ENCODE data around the gene MAN2A2. TPM values are rescaled to one million over a fixed set of nuclear protein-coding genes. Genes with fewer than 3 reads are reported as not detected.

Gene MAN2A2
- total RNA-seq, 3 donors from 2014 or later, result 38.2 to 58.0 (median 56.9) TPM

- Histone ChIP-seq H3K4me3 (peak overlapping the region; percentile 80 to 86 (median 84)), H3K36me3 (peaks cover 6% of the 10 kb centered on the region), H3K27ac (peak overlapping the region; percentile 88 to 93), H3K4me1 (peaks cover 0 to 11% of the 10 kb centered on the region in 2 donors), H3K27me3 (no peaks in the 10 kb centered on the region), H3K9me3 (no peaks in the 10 kb centered on the region)
- TF ChIP-seq POLR2AphosphoS5 (IDR thresholded peaks at IDR 0.05), result no peak
- TF ChIP-seq, protein P1, sequence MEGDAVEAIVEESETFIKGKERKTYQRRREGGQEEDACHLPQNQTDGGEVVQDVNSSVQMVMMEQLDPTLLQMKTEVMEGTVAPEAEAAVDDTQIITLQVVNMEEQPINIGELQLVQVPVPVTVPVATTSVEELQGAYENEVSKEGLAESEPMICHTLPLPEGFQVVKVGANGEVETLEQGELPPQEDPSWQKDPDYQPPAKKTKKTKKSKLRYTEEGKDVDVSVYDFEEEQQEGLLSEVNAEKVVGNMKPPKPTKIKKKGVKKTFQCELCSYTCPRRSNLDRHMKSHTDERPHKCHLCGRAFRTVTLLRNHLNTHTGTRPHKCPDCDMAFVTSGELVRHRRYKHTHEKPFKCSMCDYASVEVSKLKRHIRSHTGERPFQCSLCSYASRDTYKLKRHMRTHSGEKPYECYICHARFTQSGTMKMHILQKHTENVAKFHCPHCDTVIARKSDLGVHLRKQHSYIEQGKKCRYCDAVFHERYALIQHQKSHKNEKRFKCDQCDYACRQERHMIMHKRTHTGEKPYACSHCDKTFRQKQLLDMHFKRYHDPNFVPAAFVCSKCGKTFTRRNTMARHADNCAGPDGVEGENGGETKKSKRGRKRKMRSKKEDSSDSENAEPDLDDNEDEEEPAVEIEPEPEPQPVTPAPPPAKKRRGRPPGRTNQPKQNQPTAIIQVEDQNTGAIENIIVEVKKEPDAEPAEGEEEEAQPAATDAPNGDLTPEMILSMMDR (IDR thresholded peaks at IDR 0.05), result no peak
- TF ChIP-seq POLR2A (IDR thresholded peaks at IDR 0.05), result no peak
- DNase-seq (ENCODE audit: low spot score in 2 of 2), result no peak
- intact Hi-C loops (cut with DNase I; ENCODE audit: low total_unique reads), result no loop called here
These were observed 833 bp downstream of the MAN2A2 start for GRCh38 chr15:90903733-90904536.

GRCh38 chr15:90904746-90905145 is 1.6 kb downstream of the MAN2A2 start:
- Histone ChIP-seq H3K4me3 (no peak overlapping the region), H3K27me3 (no peaks in the 10 kb centered on the region), H3K4me1 (peaks cover 0 to 11% of the 10 kb centered on the region in 2 donors), H3K9me3 (no peaks in the 10 kb centered on the region), H3K36me3 (peaks cover 6% of the 10 kb centered on the region), H3K27ac (no peak overlapping the region)
- intact Hi-C loops (cut with DNase I; ENCODE audit: low total_unique reads), result no loop called here
- no peak for DNase-seq (ENCODE audit: low spot score in 2 of 2)
- TF ChIP-seq POLR2A (IDR thresholded peaks at IDR 0.05), result no peak
- no peak for TF ChIP-seq POLR2AphosphoS5 (IDR thresholded peaks at IDR 0.05)
- TF ChIP-seq, protein P1 (IDR thresholded peaks at IDR 0.05), result no peak

- no peak overlapping the region for H3K27ac ChIP-seq
- H3K27me3 ChIP-seq, result no peaks in the 10 kb centered on the region
- H3K4me3 ChIP-seq, result no peak overlapping the region
- peaks cover 0 to 11% of the 10 kb centered on the region in 2 donors for H3K4me1 ChIP-seq
- intact Hi-C loops (cut with DNase I; ENCODE audit: low total_unique reads), result no loop called here
- H3K36me3 ChIP-seq, result peaks cover 6% of the 10 kb centered on the region
- TF ChIP-seq POLR2AphosphoS5 (IDR thresholded peaks at IDR 0.05) (no peak), POLR2A (IDR thresholded peaks at IDR 0.05) (no peak)
- TF ChIP-seq, protein P1 (IDR thresholded peaks at IDR 0.05), result no peak
- no peaks in the 10 kb centered on the region for H3K9me3 ChIP-seq
- DNase-seq (ENCODE audit: low spot score in 2 of 2), result no peak
These were observed 2.4 kb downstream of the MAN2A2 start for GRCh38 chr15:90905306-90906180.

- TF ChIP-seq POLR2A (IDR thresholded peaks at IDR 0.05), result no peak
- TF ChIP-seq, protein P1 (IDR thresholded peaks at IDR 0.05), result no peak
- TF ChIP-seq POLR2AphosphoS5 (IDR thresholded peaks at IDR 0.05), result no peak
- Histone ChIP-seq H3K27ac (no peak overlapping the region), H3K36me3 (peaks cover 6% of the 10 kb centered on the region), H3K9me3 (no peaks in the 10 kb centered on the region), H3K4me3 (no peak overlapping the region), H3K27me3 (no peaks in the 10 kb centered on the region), H3K4me1 (peaks cover 0 to 11% of the 10 kb centered on the region in 2 donors)
- intact Hi-C loops (cut with DNase I; ENCODE audit: low total_unique reads), result no loop called here
- no peak for DNase-seq (ENCODE audit: low spot score in 2 of 2)
These were observed 3.2 kb downstream of the MAN2A2 start for GRCh38 chr15:90906181-90906849.
